Large intestine (tissue), 3 donors: ENCODE measurements around the gene ZWINT. TPM values are rescaled to one million over a fixed set of nuclear protein-coding genes. Genes with fewer than 3 reads are reported as not detected.

Experiments
- DNase-seq, 2 donors: peaks; one replicate each; pipeline versions ENCODE4 v3.0.0 to v3.0.0-alpha.2; 2013
- H3K27ac ChIP-seq: one replicate; pipeline ENCODE4 v1.5.1; 2013; ENCODE audit warnings: low read length
- H3K27me3 ChIP-seq: 2 replicates; pipeline ENCODE4 v1.6.1; 2013; ENCODE audit warnings: low read length; ENCODE audit not compliant: control insufficient read depth, insufficient read depth
- H3K36me3 ChIP-seq: 2 replicates; pipeline ENCODE4 v1.6.1; 2013; ENCODE audit warnings: low read length; ENCODE audit not compliant: control insufficient read depth, insufficient read depth
- H3K4me1 ChIP-seq: one replicate; pipeline ENCODE4 v1.6.1; 2013; ENCODE audit warnings: low read length; ENCODE audit not compliant: control insufficient read depth, insufficient read depth
- H3K4me3 ChIP-seq: one replicate; pipeline ENCODE4 v1.5.1; 2013; ENCODE audit warnings: low read length
- H3K9me3 ChIP-seq: one replicate; pipeline ENCODE4 v1.6.1; 2013; ENCODE audit warnings: mild to moderate bottlenecking, low read depth, low read length, moderate library complexity; ENCODE audit not compliant: control insufficient read depth
- WGBS: methylation state at CpG from one replicate; pipeline ENCODE4 v1.1.5; 2013; ENCODE audit warnings: low lambda C conversion rate; ENCODE audit not compliant: insufficient coverage; 5-methylcytosine and 5-hydroxymethylcytosine counted together
- polyA plus RNA-seq: library from polyadenylated mRNA; unstranded; fragments of 120-200 nt; gene quantifications from one replicate; pipeline ENCODE4 v1.2.1, GENCODE V29; 2013

Gene ZWINT
- polyA plus RNA-seq, 1 donor: 34.2 TPM

- Histone ChIP-seq H3K27me3 (no peaks in the 10 kb centered on the region), H3K9me3 (no peaks in the 10 kb centered on the region), H3K4me3 (no peak overlapping the region), H3K36me3 (no peaks in the 10 kb centered on the region), H3K27ac (no peak overlapping the region), H3K4me1 (no peaks in the 10 kb centered on the region)
- DNase-seq: no peak
- WGBS: 88% methylated on average over 1 of the region's 3 CpGs
Measured at GRCh38 chr10:56348101-56348500, 13.0 kb downstream of the ZWINT start.

- no peak overlapping the region for H3K4me3 ChIP-seq
- H3K27ac ChIP-seq: no peak overlapping the region
- no peaks in the 10 kb centered on the region for H3K36me3 ChIP-seq
- H3K9me3 ChIP-seq: no peaks in the 10 kb centered on the region
- no peaks in the 10 kb centered on the region for H3K27me3 ChIP-seq
- H3K4me1 ChIP-seq: no peaks in the 10 kb centered on the region
- no peak for DNase-seq
Measured at GRCh38 chr10:56346845-56347415, 14.1 kb downstream of the ZWINT start.

GRCh38 chr10:56341612-56342011, 19.4 kb downstream of the ZWINT start:
- Histone ChIP-seq H3K36me3 (no peaks in the 10 kb centered on the region), H3K27ac (no peak overlapping the region), H3K9me3 (no peaks in the 10 kb centered on the region), H3K4me1 (no peaks in the 10 kb centered on the region), H3K4me3 (no peak overlapping the region), H3K27me3 (no peaks in the 10 kb centered on the region)
- DNase-seq: no peak
- WGBS: 100% methylated on average over 1 of the region's 1 CpG

GRCh38 chr10:56329961-56330360, 31.1 kb downstream of the ZWINT start:
- no peak overlapping the region for H3K27ac ChIP-seq
- H3K9me3 ChIP-seq: no peaks in the 10 kb centered on the region
- H3K27me3 ChIP-seq: no peaks in the 10 kb centered on the region
- WGBS: no CpG with 5 or more reads among the region's 2 CpGs
- no peak for DNase-seq
- H3K4me1 ChIP-seq: no peaks in the 10 kb centered on the region
- H3K4me3 ChIP-seq: no peak overlapping the region
- no peaks in the 10 kb centered on the region for H3K36me3 ChIP-seq

- no peak overlapping the region for H3K4me3 ChIP-seq
- DNase-seq: no peak
- H3K27ac ChIP-seq: no peak overlapping the region
- no peaks in the 10 kb centered on the region for H3K9me3 ChIP-seq
- no CpG with 5 or more reads among the region's 3 CpGs for WGBS
- H3K36me3 ChIP-seq: no peaks in the 10 kb centered on the region
- no peaks in the 10 kb centered on the region for H3K27me3 ChIP-seq
- H3K4me1 ChIP-seq: no peaks in the 10 kb centered on the region
Measured at GRCh38 chr10:56327118-56327517, 33.9 kb downstream of the ZWINT start.

- H3K9me3 ChIP-seq: peaks cover 4% of the 10 kb centered on the region
- H3K27me3 ChIP-seq: no peaks in the 10 kb centered on the region
- no peak overlapping the region for H3K27ac ChIP-seq
- no peaks in the 10 kb centered on the region for H3K36me3 ChIP-seq
- no peaks in the 10 kb centered on the region for H3K4me1 ChIP-seq
- no peak overlapping the region for H3K4me3 ChIP-seq
- no peak for DNase-seq
Measured at GRCh38 chr10:56319386-56319785, 41.7 kb downstream of the ZWINT start.

- DNase-seq: no peak
- H3K36me3 ChIP-seq: no peaks in the 10 kb centered on the region
- H3K27me3 ChIP-seq: no peaks in the 10 kb centered on the region
- H3K4me1 ChIP-seq: no peaks in the 10 kb centered on the region
- WGBS: 50% methylated on average over 2 of the region's 2 CpGs
- H3K4me3 ChIP-seq: no peak overlapping the region
- H3K27ac ChIP-seq: no peak overlapping the region
- H3K9me3 ChIP-seq: peaks cover 4% of the 10 kb centered on the region
Measured at GRCh38 chr10:56318816-56319215, 42.2 kb downstream of the ZWINT start.

GRCh38 chr10:56317603-56318002, 43.5 kb downstream of the ZWINT start:
- peaks cover 4% of the 10 kb centered on the region for H3K9me3 ChIP-seq
- no CpG with 5 or more reads among the region's 3 CpGs for WGBS
- H3K27ac ChIP-seq: no peak overlapping the region
- H3K4me1 ChIP-seq: no peaks in the 10 kb centered on the region
- no peak overlapping the region for H3K4me3 ChIP-seq
- H3K27me3 ChIP-seq: no peaks in the 10 kb centered on the region
- no peak for DNase-seq
- no peaks in the 10 kb centered on the region for H3K36me3 ChIP-seq

- H3K4me3 ChIP-seq: no peak overlapping the region
- no peaks in the 10 kb centered on the region for H3K36me3 ChIP-seq
- no peaks in the 10 kb centered on the region for H3K27me3 ChIP-seq
- no peak overlapping the region for H3K27ac ChIP-seq
- H3K4me1 ChIP-seq: no peaks in the 10 kb centered on the region
- peaks cover 4% of the 10 kb centered on the region for H3K9me3 ChIP-seq
- no peak for DNase-seq
Measured at GRCh38 chr10:56316603-56317002, 44.5 kb downstream of the ZWINT start.
